Transverse colon (tissue), 4 donors: Measurements from ENCODE around the gene MAP1LC3A.

Source experiments
- CTCF ChIP-seq, 5 experiments: fragments of 200-600 bp in 3 of 5; fragments of 450-650 bp in 2 of 5; sonication (generic) in 3 of 5; IDR thresholded peaks; 1 replicate in 2 of 5; 2 replicates in 3 of 5; pipeline ENCODE4 v1.5.1; 2016 to 2017; ENCODE audit warnings: antibody characterized with exemption in 5 of 5, inconsistent platforms in 3 of 5, mild to moderate bottlenecking in 2 of 5, moderate library complexity in 1 of 5
- EP300 ChIP-seq: sonication (generic); formaldehyde crosslinking; IDR thresholded peaks from one replicate; pipeline ENCODE4 v1.6.1; 2017; ENCODE audit warnings: antibody characterized with exemption, low read depth
- POLR2A ChIP-seq: fragments of 450-650 bp; IDR thresholded peaks from one replicate; pipeline ENCODE4 v1.6.1; 2016; ENCODE audit warnings: antibody characterized with exemption, mild to moderate bottlenecking, moderate library complexity
- POLR2AphosphoS5 ChIP-seq, 3 donors: sonication (generic); formaldehyde crosslinking; IDR thresholded peaks; one replicate each; pipeline ENCODE4 v1.6.1; 2016; ENCODE audit warnings: antibody characterized with exemption in 3 of 3

GRCh38 chr20:34582221-34582620 is 23.7 kb downstream of the MAP1LC3A start:
- TF ChIP-seq CTCF (IDR thresholded peaks at IDR 0.05) (no peak), EP300 (no peak), POLR2AphosphoS5 (IDR thresholded peaks at IDR 0.05) (no peak), POLR2A (no peak)
